Kidney (tissue), 14 donors: ENCODE measurements around the gene LRRC8C. TPM values are rescaled to one million over a fixed set of nuclear protein-coding genes. Genes with fewer than 3 reads are reported as not detected.
A peak's percentile ranks its signal among the peaks of the same experiment; 100 is the strongest.

Source experiments
- DNase-seq, 5 donors: peaks; one replicate each; pipeline ENCODE4 v3.0.0-alpha.2; 2013 to 2020
- FAIRE-seq: peaks from 2 replicates; lab custom pipeline; 2012; peaks lifted over from hg19 to GRCh38; lab: Jason Lieb, UNC
- H3K27ac ChIP-seq, 2 donors: one replicate each; pipeline ENCODE4 v1.7.0; 2013; ENCODE audit warnings: low read depth in 2 of 2, low read length in 2 of 2, inconsistent platforms in 1 of 2
- H3K27me3 ChIP-seq: one replicate; pipeline ENCODE4 v1.7.1; 2013; ENCODE audit warnings: low read length, inconsistent platforms; ENCODE audit not compliant: control insufficient read depth, insufficient read depth
- H3K36me3 ChIP-seq, 3 donors: one replicate each; pipeline versions ENCODE4 v1.7.0 to v1.7.1; 2013; ENCODE audit warnings: low read length in 3 of 3, control low read depth in 1 of 3, inconsistent platforms in 1 of 3; ENCODE audit not compliant: insufficient read depth in 3 of 3, control insufficient read depth in 2 of 3
- H3K4me1 ChIP-seq, 3 donors: one replicate each; pipeline versions ENCODE4 v1.7.0 to v1.7.1; 2013; ENCODE audit warnings: low read length in 3 of 3, inconsistent platforms in 1 of 3, low read depth in 1 of 3; ENCODE audit not compliant: control insufficient read depth in 2 of 3, insufficient read depth in 2 of 3
- H3K4me3 ChIP-seq, 3 donors: one replicate each; pipeline versions ENCODE4 v1.7.0 to v1.8.1; 2013; ENCODE audit warnings: low read length in 3 of 3, control low read depth in 1 of 3, inconsistent platforms in 1 of 3
- H3K9ac ChIP-seq, 3 donors: one replicate each; pipeline versions ENCODE4 v1.7.0 to v1.7.1; 2013; ENCODE audit warnings: low read length in 3 of 3, control low read depth in 1 of 3, inconsistent platforms in 1 of 3
- H3K9me3 ChIP-seq, 3 donors: one replicate each; pipeline versions ENCODE4 v1.7.0 to v1.7.1; 2013; ENCODE audit warnings: low read length in 3 of 3, control low read depth in 1 of 3, inconsistent platforms in 1 of 3; ENCODE audit not compliant: control insufficient read depth in 2 of 3, insufficient read depth in 1 of 3
- intact Hi-C: fragments of 100-400 bp; cut with DNase I; formaldehyde crosslinking; loops from one replicate; pipeline ENCODE4 v1.11.1; 2022
- polyA plus RNA-seq: library from polyadenylated mRNA; stranded (reverse); fragments of 350-450 nt; fragmentation: Illumina TruSeq; extraction: RNeasy Lipid Tissue Mini Kit (QIAGEN cat#74804); gene quantifications from one replicate; pipeline ENCODE4 v1.2.3, GENCODE V29; 2014; ENCODE audit warnings: low read depth, low replicate concordance; ENCODE audit not compliant: insufficient read depth
- total RNA-seq: library from RNA; stranded (reverse); fragmentation: NEBNext Ultra II Directional; extraction: Animal tissue kit (Norgen Biotek cat#: 25700); gene quantifications from one replicate; pipeline ENCODE4 v1.2.1, GENCODE V29; 2021
- TF ChIP-seq, protein P1 (sequence below): IDR thresholded peaks from 3 replicates; pipeline ENCODE4 v1.5.1; 2012; ENCODE audit warnings: mild to moderate bottlenecking, moderate library complexity, borderline replicate concordance; ENCODE audit not compliant: insufficient read depth; ENCODE audit errors: extremely low read depth
- donor health status: control.
- donor health status: control.
- donor health status: control.
- donor health status: control.
- donor health status: control.
- donor health status: DM: yes; HTN: yes; CAD: no.
- donor health status: Normal renal cell carcinoma (clear cell type).

The LRRC8C gene
- total and polyA plus RNA-seq, 2 donors from 2014 or later = 2.6 to 12.7 TPM

DNA sequence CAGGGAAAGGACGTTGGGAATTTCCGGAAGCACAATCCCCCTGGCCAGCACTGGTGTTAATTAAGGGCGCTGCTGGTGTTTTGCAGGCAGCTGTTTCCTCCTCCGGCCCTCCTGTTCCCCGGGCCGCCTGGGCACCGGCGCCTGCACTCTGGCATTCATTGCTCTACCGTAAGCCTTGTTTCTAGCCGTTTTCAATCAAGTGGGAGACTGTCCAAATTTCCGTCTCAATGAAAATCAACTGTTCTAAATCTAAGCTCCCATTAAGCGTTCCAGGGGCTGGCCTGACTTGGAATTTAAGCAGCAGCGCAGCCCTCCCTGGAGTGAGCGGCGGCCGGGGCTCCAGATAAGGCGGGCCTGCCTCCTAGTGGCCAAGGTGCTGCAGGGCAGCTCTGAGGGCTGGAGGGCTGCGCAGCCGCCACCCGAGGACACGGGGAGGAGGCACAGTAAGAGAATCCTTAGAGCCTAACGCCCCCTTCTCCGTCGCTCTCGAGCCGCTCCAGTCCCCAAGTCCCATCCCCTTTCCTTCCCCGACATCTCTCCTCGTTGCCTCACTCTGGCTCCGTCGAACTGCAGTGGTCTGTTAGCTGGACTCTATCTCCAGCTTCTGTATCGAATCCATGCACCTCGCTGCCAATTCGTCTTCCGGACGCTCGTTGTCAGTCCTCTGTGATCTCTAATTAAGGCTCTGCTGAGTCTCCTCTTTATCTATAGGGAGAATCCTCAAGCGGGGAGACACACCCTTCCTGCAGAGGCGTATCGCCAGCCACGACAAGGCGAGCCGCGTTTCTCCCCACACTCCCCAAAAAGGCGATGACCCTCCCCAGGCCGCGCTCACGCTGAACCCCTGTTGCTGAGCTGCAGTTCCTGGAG lies 130.1 kb downstream of the LRRC8C start:
- H3K4me1 ChIP-seq = peaks cover 0 to 8% (median 0%) of the 10 kb centered on the region in 3 donors
- FAIRE-seq (no peak), DNase-seq (peak; percentile 90 to 95 (median 93))
- peak overlapping the region; percentile 71 to 77 (median 74) for H3K4me3 ChIP-seq
- intact Hi-C loops = loop anchor here (5.0 kb wide), 1 partner anchor 131 kb away; the partner anchor contains the start of gene LRRC8C
- no peaks in the 10 kb centered on the region for H3K36me3 ChIP-seq
- peak overlapping the region; percentile 26 to 30 for H3K27ac ChIP-seq
- H3K9ac ChIP-seq = peak overlapping the region; percentile 51 to 66 (median 51)
- H3K9me3 ChIP-seq = no peaks in the 10 kb centered on the region
- no peaks in the 10 kb centered on the region for H3K27me3 ChIP-seq
- TF ChIP-seq, protein P1, sequence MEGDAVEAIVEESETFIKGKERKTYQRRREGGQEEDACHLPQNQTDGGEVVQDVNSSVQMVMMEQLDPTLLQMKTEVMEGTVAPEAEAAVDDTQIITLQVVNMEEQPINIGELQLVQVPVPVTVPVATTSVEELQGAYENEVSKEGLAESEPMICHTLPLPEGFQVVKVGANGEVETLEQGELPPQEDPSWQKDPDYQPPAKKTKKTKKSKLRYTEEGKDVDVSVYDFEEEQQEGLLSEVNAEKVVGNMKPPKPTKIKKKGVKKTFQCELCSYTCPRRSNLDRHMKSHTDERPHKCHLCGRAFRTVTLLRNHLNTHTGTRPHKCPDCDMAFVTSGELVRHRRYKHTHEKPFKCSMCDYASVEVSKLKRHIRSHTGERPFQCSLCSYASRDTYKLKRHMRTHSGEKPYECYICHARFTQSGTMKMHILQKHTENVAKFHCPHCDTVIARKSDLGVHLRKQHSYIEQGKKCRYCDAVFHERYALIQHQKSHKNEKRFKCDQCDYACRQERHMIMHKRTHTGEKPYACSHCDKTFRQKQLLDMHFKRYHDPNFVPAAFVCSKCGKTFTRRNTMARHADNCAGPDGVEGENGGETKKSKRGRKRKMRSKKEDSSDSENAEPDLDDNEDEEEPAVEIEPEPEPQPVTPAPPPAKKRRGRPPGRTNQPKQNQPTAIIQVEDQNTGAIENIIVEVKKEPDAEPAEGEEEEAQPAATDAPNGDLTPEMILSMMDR = peak; percentile 97

DNA sequence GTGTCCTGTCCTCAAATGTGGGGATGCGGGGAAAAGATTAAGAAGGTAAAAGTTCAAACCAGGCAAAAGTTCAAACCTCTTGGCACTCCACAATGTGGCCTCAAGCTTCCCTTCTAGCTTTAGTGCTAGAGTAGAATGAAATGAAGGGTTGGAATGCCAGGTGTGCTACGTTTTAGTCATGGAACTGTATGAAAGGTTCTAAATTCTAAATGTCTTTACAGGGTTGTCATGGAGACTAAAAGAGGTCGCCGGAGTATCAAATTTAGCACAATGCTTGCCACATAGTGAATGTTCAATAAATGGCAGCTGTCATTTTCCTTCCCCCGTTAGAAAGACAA lies 130.7 kb downstream of the LRRC8C start:
- peak overlapping the region; percentile 71 to 77 (median 74) for H3K4me3 ChIP-seq
- intact Hi-C loops = loop anchor here (5.0 kb wide), 1 partner anchor 131 kb away; the partner anchor contains the start of gene LRRC8C
- peak overlapping the region in 2 of 3 donors; percentile 51 for H3K9ac ChIP-seq
- DNase-seq (peak in 1 of 5 donors; percentile 19), FAIRE-seq (no peak)
- peaks cover 0 to 4% (median 0%) of the 10 kb centered on the region in 3 donors for H3K4me1 ChIP-seq
- no peaks in the 10 kb centered on the region for H3K36me3 ChIP-seq
- no peaks in the 10 kb centered on the region for H3K27me3 ChIP-seq
- H3K27ac ChIP-seq = no peak overlapping the region
- H3K9me3 ChIP-seq = no peaks in the 10 kb centered on the region
- TF ChIP-seq, protein P1 = no peak

DNA sequence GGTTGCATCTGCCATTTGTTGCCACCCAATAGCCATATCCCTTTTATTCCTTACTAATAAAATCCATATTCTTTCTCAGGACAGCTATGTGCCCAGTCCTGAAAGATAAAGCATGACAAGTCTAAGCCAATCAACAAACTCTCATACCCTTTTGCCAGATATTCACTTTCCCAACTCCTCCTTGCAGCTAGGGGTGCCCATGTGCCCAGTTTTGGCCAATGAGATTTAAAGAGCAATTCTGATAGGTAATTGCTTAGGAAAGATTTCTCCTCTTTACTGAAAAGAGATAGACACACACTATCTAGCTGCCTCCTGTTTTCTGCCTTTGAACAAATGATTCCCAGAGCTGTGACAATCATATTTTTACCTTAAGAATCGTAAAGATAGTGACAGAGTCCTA lies 132.9 kb downstream of the LRRC8C start:
- H3K4me3 ChIP-seq = no peak overlapping the region
- H3K4me1 ChIP-seq = peaks cover 0 to 4% (median 0%) of the 10 kb centered on the region in 3 donors
- H3K27ac ChIP-seq = no peak overlapping the region
- intact Hi-C loops = no loop called here
- no peaks in the 10 kb centered on the region for H3K36me3 ChIP-seq
- H3K9me3 ChIP-seq = no peaks in the 10 kb centered on the region
- FAIRE-seq = no peak
- TF ChIP-seq, protein P1 = no peak
- no peak for DNase-seq
- H3K27me3 ChIP-seq = no peaks in the 10 kb centered on the region
- H3K9ac ChIP-seq = no peak overlapping the region
